Measurements from ENCODE around the gene ADO. TPM values are rescaled to one million over a fixed set of nuclear protein-coding genes. Genes with fewer than 3 reads are reported as not detected.

Gene ADO
- total and polyA plus RNA-seq, 2 of the 4 experiments (the other 2 are of a cell fraction), result 8.0 to 8.1 TPM

DNA sequence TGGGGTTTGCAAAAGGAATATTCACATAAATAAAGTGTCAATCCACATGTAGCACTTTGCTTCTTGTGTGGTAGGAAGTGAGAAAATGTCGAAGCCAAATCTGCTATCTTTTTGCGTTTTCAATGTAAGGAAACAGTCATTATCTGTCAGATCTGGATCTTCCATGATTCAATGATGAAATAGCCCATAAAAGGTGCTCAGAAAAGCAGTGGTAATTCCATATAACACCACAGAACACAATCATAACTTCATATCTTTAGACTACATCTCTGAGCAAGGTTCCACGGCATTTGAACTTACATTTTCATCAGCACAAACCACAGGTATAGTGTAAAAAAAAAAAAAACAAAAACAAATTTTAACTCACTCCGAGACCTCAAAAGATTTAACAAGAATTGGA lies 51.5 kb downstream of the ADO start:
- H3K27ac ChIP-seq (ENCODE audit: insufficient read depth, low read length), result no peak overlapping the region
- no peaks in the 10 kb centered on the region for H3K9me3 ChIP-seq (ENCODE audit: control insufficient read depth, insufficient read depth, low read length)
- in situ Hi-C loops (cut with MboI; ENCODE audit: low sequenced_read_pairs) (no loop called here), dilution Hi-C loops (cut with HindIII; ENCODE audit: low sequenced_read_pairs, unreplicated experiment) (no loop called here), intact Hi-C loops (cut with micrococcal nuclease) (no loop called here)
- H4K91ac ChIP-seq (ENCODE audit: insufficient read depth, low read depth, low read length), result no peak overlapping the region
- POLR2A ChIA-PET (ENCODE audit: unreplicated experiment), result no interaction called here
- no peak overlapping the region for H2BK120ac ChIP-seq (ENCODE audit: low read depth, low read length)
- H4K8ac ChIP-seq (ENCODE audit: low read depth in 2 of 2, low read length in 2 of 2), result no peak overlapping the region
- WGBS, 2 experiments (ENCODE audit: extremely low coverage in 2 of 2, insufficient read length in 1 of 2), result no CpG with 5 or more reads among the region's 4 CpGs
- no peaks in the 10 kb centered on the region for H3K4me1 ChIP-seq (ENCODE audit: control insufficient read depth, insufficient read depth, low read length)
- H2BK5ac ChIP-seq (ENCODE audit: low read depth, low read length, poor library complexity, severe bottlenecking), result no peak overlapping the region
- H2AK5ac ChIP-seq (ENCODE audit: low read depth, low read length), result no peak overlapping the region
- H3K79me1 ChIP-seq (ENCODE audit: low read depth in 1 of 2, low read length in 2 of 2), result no peaks in the 10 kb centered on the region
- H3K36me3 ChIP-seq (ENCODE audit: control insufficient read depth, insufficient read depth, low read length), result no peaks in the 10 kb centered on the region
- no peak overlapping the region for H3K14ac ChIP-seq (replicated peaks; ENCODE audit: low read depth, low read length)
- no peak overlapping the region for H2BK15ac ChIP-seq (ENCODE audit: low read depth, low read length)
- H3K4me3 ChIP-seq (ENCODE audit: insufficient read depth, low read depth, low read length), result no peak overlapping the region
- H3K23ac ChIP-seq (ENCODE audit: low read depth, low read length), result no peak overlapping the region
- no peak overlapping the region for H2AFZ ChIP-seq (replicated peaks; ENCODE audit: low read length, poor library complexity)
- no peak overlapping the region for H3K18ac ChIP-seq (ENCODE audit: low read depth, low read length)
- H2BK20ac ChIP-seq (ENCODE audit: low read depth, low read length), result no peak overlapping the region
- no TSS peak for BruUV-seq (replicated peaks)
- no peak overlapping the region for H3K9ac ChIP-seq (ENCODE audit: low read depth, low read length)
- H3K4ac ChIP-seq (ENCODE audit: low read depth, low read length), result no peak overlapping the region
- no peaks in the 10 kb centered on the region for H4K20me1 ChIP-seq (ENCODE audit: insufficient read depth, low read length)
- H4K5ac ChIP-seq (ENCODE audit: low read depth, low read length), result no peak overlapping the region
- H3K9me1 ChIP-seq (ENCODE audit: insufficient read depth, low read length), result no peaks in the 10 kb centered on the region
- no peak overlapping the region for H3K4me2 ChIP-seq (ENCODE audit: low read depth, low read length)
- no peak for DNase-seq
- H3K27me3 ChIP-seq (ENCODE audit: control insufficient read depth, insufficient read depth, low read length), result peaks cover 3% of the 10 kb centered on the region; the same call in 1 of the 2 replicates
- ATAC-seq (ENCODE audit: low read depth), result no peak
- TF ChIP-seq RFX5 (IDR thresholded peaks at IDR 0.05; ENCODE audit: low read depth, low read length), result no peak
- no peak for TF ChIP-seq MXI1 (IDR thresholded peaks at IDR 0.05; ENCODE audit: borderline replicate concordance, low read depth, low read length)
- no peak for TF ChIP-seq CHD1 (IDR thresholded peaks at IDR 0.05; ENCODE audit: low read depth, low read length)
- TF ChIP-seq, protein P1, sequence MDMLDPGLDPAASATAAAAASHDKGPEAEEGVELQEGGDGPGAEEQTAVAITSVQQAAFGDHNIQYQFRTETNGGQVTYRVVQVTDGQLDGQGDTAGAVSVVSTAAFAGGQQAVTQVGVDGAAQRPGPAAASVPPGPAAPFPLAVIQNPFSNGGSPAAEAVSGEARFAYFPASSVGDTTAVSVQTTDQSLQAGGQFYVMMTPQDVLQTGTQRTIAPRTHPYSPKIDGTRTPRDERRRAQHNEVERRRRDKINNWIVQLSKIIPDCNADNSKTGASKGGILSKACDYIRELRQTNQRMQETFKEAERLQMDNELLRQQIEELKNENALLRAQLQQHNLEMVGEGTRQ (IDR thresholded peaks at IDR 0.05; ENCODE audit: low read depth, low read length), result no peak
- TF ChIP-seq NFE2L2 (IDR thresholded peaks at IDR 0.05; ENCODE audit: low read depth, low read length), result no peak
- no peak for TF ChIP-seq RCOR1 (IDR thresholded peaks at IDR 0.05; ENCODE audit: insufficient replicate concordance, low read length)
- TF ChIP-seq BHLHE40 (IDR thresholded peaks at IDR 0.05; ENCODE audit: low read depth, low read length), result no peak
- TF ChIP-seq POLR2A (IDR thresholded peaks at IDR 0.05; ENCODE audit: low read depth, low read length), result no peak
- CTCF ChIA-PET, result interaction anchor here (0.7 kb wide), 1 partner anchor 110 kb away, joined by 3 read pairs; no protein-coding TSS in a partner anchor
- H3K56ac ChIP-seq (ENCODE audit: extremely low read depth, insufficient read depth, low read length), result no peak overlapping the region
- H2AK9ac ChIP-seq (replicated peaks; ENCODE audit: low read depth, low read length, poor library complexity), result no peak overlapping the region

Other genes starting within 250 kb of the ADO start
- 0.36 and 0.56 TPM in 2 replicates for gene EGR2, start 11.6 kb downstream of the ADO start, total RNA-seq (2012; rRNA removed)
- gene EGR2, start 11.6 kb downstream of the ADO start, polyA plus RNA-seq (2012; rRNA removed), result 1.2 TPM in 2 replicates

Measured in IMR-90 (cell line).